ENCODE data around the gene DPM3. TPM values are rescaled to one million over a fixed set of nuclear protein-coding genes. Genes with fewer than 3 reads are reported as not detected.

DPM3 gene
- total and polyA plus RNA-seq, 2 of the 13 experiments (the other 11 are each of a cell fraction or from before 2014, with no cell fraction given), result 23.2 to 53.4 TPM

- 29% methylated on average over 8 of the region's 21 CpGs for WGBS (ENCODE audit: low lambda C conversion rate)
- H3K4me2 ChIP-seq (ENCODE audit: low read depth, low read length), result peak overlapping the region; percentile 48
- no peak overlapping the region for H2AFZ ChIP-seq (ENCODE audit: low read length)
- ATAC-seq (peak; percentile 70), FAIRE-seq (no peak), DNase-seq (ENCODE audit: low spot score) (no peak)
- POLR2A ChIA-PET, result no interaction called here
- peaks cover 14% of the 10 kb centered on the region; the same call in 1 of the 2 replicates for H3K4me1 ChIP-seq (ENCODE audit: insufficient read depth, low read length)
- H3K27me3 ChIP-seq (ENCODE audit: control insufficient read depth in 1 of 2, insufficient read depth in 2 of 2, low read length in 2 of 2), result peaks cover 7 to 61% of the 10 kb centered on the region in 2 experiments; a peak in 4 of 5 replicates
- no peaks in the 10 kb centered on the region for H3K36me3 ChIP-seq (replicated peaks in 1 of 2; ENCODE audit: control insufficient read depth in 1 of 2, insufficient read depth in 2 of 2, low read length in 2 of 2)
- CTCF ChIA-PET (ENCODE audit: low intra/inter-chr PET ratio, low total read pairs), result no interaction called here
- no peak overlapping the region; a peak in 1 of 6 replicates for H3K4me3 ChIP-seq (replicated peaks in 1 of 3; ENCODE audit: insufficient read depth in 1 of 3, low read depth in 2 of 3, low read length in 3 of 3)
- in situ Hi-C loops (cut with HindIII; ENCODE audit: extremely low pct_ligation_motif_present, low pct_unique_long_range_greater_than_20kb), result no loop called here
- no TSS peak for BruUV-seq (replicated peaks)
- no peaks in the 10 kb centered on the region for H4K20me1 ChIP-seq (ENCODE audit: insufficient read depth, low read length)
- no peak overlapping the region for H3K27ac ChIP-seq (ENCODE audit: extremely low read length, insufficient read depth, low read length)
- no peaks in the 10 kb centered on the region for H3K79me2 ChIP-seq (ENCODE audit: insufficient read depth, low read length)
- H3K9ac ChIP-seq (ENCODE audit: insufficient read depth, low read depth, low read length), result no peak overlapping the region
- intact Hi-C loops (cut with micrococcal nuclease; ENCODE audit: unreplicated experiment), result no loop called here
- no peaks in the 10 kb centered on the region for H3K9me3 ChIP-seq (ENCODE audit: low read length)
- TF ChIP-seq GATA4 (IDR thresholded peaks at IDR 0.05; ENCODE audit: borderline replicate concordance, low read depth) (0 out of 2 replicates have a peak, but pooled peaks have one; percentile 22), SP1 (IDR thresholded peaks at IDR 0.05) (no peak), SP1 (CRISPR knock-in tag; IDR thresholded peaks at IDR 0.05) (no peak), E2F2 (CRISPR knock-in tag; IDR thresholded peaks at IDR 0.05; ENCODE audit: borderline replicate concordance) (no peak), ZNF563 (CRISPR knock-in tag; IDR thresholded peaks at IDR 0.05) (no peak), ETV5 (CRISPR knock-in tag; IDR thresholded peaks at IDR 0.05; ENCODE audit: borderline replicate concordance) (peak; percentile 40; the same call in 1 of the 2 replicates), ZNF674 (CRISPR knock-in tag; IDR thresholded peaks at IDR 0.05; ENCODE audit: low read depth) (no peak), RFXAP (CRISPR knock-in tag; IDR thresholded peaks at IDR 0.05; ENCODE audit: borderline replicate concordance) (no peak), HMG20A (CRISPR knock-in tag; IDR thresholded peaks at IDR 0.05; ENCODE audit: borderline replicate concordance) (no peak)
- TF ChIP-seq, protein P1, sequence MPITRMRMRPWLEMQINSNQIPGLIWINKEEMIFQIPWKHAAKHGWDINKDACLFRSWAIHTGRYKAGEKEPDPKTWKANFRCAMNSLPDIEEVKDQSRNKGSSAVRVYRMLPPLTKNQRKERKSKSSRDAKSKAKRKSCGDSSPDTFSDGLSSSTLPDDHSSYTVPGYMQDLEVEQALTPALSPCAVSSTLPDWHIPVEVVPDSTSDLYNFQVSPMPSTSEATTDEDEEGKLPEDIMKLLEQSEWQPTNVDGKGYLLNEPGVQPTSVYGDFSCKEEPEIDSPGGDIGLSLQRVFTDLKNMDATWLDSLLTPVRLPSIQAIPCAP (CRISPR knock-in tag; IDR thresholded peaks at IDR 0.05; ENCODE audit: low read depth), result no peak
- TF ChIP-seq, protein P2, sequence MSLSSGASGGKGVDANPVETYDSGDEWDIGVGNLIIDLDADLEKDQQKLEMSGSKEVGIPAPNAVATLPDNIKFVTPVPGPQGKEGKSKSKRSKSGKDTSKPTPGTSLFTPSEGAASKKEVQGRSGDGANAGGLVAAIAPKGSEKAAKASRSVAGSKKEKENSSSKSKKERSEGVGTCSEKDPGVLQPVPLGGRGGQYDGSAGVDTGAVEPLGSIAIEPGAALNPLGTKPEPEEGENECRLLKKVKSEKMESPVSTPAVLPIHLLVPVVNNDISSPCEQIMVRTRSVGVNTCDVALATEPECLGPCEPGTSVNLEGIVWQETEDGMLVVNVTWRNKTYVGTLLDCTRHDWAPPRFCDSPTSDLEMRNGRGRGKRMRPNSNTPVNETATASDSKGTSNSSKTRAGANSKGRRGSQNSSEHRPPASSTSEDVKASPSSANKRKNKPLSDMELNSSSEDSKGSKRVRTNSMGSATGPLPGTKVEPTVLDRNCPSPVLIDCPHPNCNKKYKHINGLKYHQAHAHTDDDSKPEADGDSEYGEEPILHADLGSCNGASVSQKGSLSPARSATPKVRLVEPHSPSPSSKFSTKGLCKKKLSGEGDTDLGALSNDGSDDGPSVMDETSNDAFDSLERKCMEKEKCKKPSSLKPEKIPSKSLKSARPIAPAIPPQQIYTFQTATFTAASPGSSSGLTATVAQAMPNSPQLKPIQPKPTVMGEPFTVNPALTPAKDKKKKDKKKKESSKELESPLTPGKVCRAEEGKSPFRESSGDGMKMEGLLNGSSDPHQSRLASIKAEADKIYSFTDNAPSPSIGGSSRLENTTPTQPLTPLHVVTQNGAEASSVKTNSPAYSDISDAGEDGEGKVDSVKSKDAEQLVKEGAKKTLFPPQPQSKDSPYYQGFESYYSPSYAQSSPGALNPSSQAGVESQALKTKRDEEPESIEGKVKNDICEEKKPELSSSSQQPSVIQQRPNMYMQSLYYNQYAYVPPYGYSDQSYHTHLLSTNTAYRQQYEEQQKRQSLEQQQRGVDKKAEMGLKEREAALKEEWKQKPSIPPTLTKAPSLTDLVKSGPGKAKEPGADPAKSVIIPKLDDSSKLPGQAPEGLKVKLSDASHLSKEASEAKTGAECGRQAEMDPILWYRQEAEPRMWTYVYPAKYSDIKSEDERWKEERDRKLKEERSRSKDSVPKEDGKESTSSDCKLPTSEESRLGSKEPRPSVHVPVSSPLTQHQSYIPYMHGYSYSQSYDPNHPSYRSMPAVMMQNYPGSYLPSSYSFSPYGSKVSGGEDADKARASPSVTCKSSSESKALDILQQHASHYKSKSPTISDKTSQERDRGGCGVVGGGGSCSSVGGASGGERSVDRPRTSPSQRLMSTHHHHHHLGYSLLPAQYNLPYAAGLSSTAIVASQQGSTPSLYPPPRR (CRISPR knock-in tag; IDR thresholded peaks at IDR 0.05; ENCODE audit: borderline replicate concordance), result peak; percentile 15; the same call in 1 of the 2 replicates
- TF ChIP-seq, protein P3, sequence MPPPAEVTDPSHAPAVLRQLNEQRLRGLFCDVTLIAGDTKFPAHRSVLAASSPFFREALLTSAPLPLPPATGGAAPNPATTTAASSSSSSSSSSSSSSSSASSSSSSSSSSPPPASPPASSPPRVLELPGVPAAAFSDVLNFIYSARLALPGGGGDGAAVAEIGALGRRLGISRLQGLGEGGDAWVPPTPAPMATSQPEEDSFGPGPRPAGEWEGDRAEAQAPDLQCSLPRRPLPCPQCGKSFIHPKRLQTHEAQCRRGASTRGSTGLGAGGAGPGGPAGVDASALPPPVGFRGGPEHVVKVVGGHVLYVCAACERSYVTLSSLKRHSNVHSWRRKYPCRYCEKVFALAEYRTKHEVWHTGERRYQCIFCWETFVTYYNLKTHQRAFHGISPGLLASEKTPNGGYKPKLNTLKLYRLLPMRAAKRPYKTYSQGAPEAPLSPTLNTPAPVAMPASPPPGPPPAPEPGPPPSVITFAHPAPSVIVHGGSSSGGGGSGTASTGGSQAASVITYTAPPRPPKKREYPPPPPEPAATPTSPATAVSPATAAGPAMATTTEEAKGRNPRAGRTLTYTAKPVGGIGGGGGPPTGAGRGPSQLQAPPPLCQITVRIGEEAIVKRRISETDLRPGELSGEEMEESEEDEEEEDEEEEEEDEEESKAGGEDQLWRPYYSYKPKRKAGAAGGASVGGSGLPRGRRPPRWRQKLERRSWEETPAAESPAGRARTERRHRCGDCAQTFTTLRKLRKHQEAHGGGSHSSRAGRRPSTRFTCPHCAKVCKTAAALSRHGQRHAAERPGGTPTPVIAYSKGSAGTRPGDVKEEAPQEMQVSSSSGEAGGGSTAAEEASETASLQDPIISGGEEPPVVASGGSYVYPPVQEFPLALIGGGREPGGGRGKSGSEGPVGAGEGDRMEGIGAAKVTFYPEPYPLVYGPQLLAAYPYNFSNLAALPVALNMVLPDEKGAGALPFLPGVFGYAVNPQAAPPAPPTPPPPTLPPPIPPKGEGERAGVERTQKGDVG (CRISPR knock-in tag; IDR thresholded peaks at IDR 0.05; ENCODE audit: borderline replicate concordance), result no peak
Observed at GRCh38 chr1:155184835-155185782, 44.8 kb upstream of the DPM3 start.
